K562 (cell line): ENCODE data around the gene LRP10. TPM values are rescaled to one million over a fixed set of nuclear protein-coding genes. Genes with fewer than 3 reads are reported as not detected.
A peak's percentile ranks its signal among the peaks of the same experiment; 100 is the strongest.

ENCODE experiments used
- ATAC-seq: fragments of 200-7000 bp; cut with Tn5 transposase; 3 replicates; pipeline ENCODE4 v1.9.1; 2020; ENCODE audit warnings: moderate library complexity
- BruUV-seq: library from RNA; stranded (reverse); fragments of 400-500 nt; replicated peaks from 2 replicates; lab custom pipeline; 2021; lab: Mats Ljungman, UMichigan
- CTCF ChIA-PET: fragments of 300-600 bp; formaldehyde crosslinking; extraction: SDS; loops from one replicate; lab custom pipeline; 2021; ENCODE audit warnings: low intra/inter-chr PET ratio; lab: Yijun Ruan, JAX
- POLR2A ChIA-PET: fragments of 300-600, 350-650 bp; sonication (Branson Sonifier 250); formaldehyde crosslinking; extraction: SDS; loops from one replicate; lab custom pipeline; 2021; ENCODE audit warnings: antibody characterized with exemption, inconsistent platforms; lab: Yijun Ruan, JAX
- DNase-seq, 4 experiments: peaks; one replicate each; pipeline versions ENCODE4 v3.0.0 to v3.0.0-alpha.2; 2011 to 2018; ENCODE audit warnings: low spot score in 3 of 4, mixed read lengths in 3 of 4; ENCODE audit errors: extremely low read depth in 1 of 4
- FAIRE-seq: peaks from 2 replicates; lab custom pipeline; 2011; peaks lifted over from hg19 to GRCh38; lab: Jason Lieb, UNC
- H2AFZ ChIP-seq: 2 replicates; pipeline ENCODE4 v1.6.0; 2011; ENCODE audit warnings: low read depth, low read length, control low read depth, inconsistent platforms
- H3K27ac ChIP-seq: fragments of 200-600 bp; 3 replicates; pipeline ENCODE4 v1.8.0; 2011; ENCODE audit warnings: low read depth, mild to moderate bottlenecking, control low read depth, inconsistent platforms, low read length, moderate library complexity, mixed read lengths; ENCODE audit errors: extremely low read depth
- H3K27me3 ChIP-seq, 2 experiments: fragments of 300-600 bp in 1 of 2; 2 replicates in 1 of 2; 3 replicates in 1 of 2; pipeline versions ENCODE4 v1.6.0 to v1.8.0; 2011; ENCODE audit warnings: inconsistent platforms in 2 of 2, low read length in 2 of 2, mild to moderate bottlenecking in 1 of 2, mixed read lengths in 1 of 2, moderate library complexity in 1 of 2; ENCODE audit not compliant: control insufficient read depth in 2 of 2, insufficient read depth in 2 of 2
- H3K36me3 ChIP-seq: fragments of 300-600 bp; 3 replicates; pipeline ENCODE4 v1.8.0; 2011; ENCODE audit warnings: mild to moderate bottlenecking, low read length, inconsistent platforms; ENCODE audit not compliant: control insufficient read depth, insufficient read depth
- H3K4me1 ChIP-seq, 2 experiments: fragments of 200-600 bp in 1 of 2; replicated peaks in 1 of 2; 2 replicates in 1 of 2; 3 replicates in 1 of 2; pipeline versions ENCODE4 v1.5.1 to v1.8.0; 2011; ENCODE audit warnings: inconsistent platforms in 2 of 2, low read length in 2 of 2, mild to moderate bottlenecking in 1 of 2, mixed read lengths in 1 of 2, moderate library complexity in 1 of 2; ENCODE audit not compliant: control insufficient read depth in 2 of 2, insufficient read depth in 2 of 2
- H3K4me2 ChIP-seq: 2 replicates; pipeline ENCODE4 v1.6.1; 2011; ENCODE audit warnings: low read length, control low read depth, inconsistent platforms, mixed read lengths; ENCODE audit not compliant: insufficient read depth
- H3K4me3 ChIP-seq: fragments of 200-600 bp; sonication (generic), shearing (Covaris generic); 2 replicates; pipeline ENCODE4 v1.5.1; 2016; ENCODE audit warnings: control low read depth, inconsistent platforms
- H3K79me2 ChIP-seq: fragments of 200-600 bp; 3 replicates; pipeline ENCODE4 v1.8.0; 2011; ENCODE audit warnings: low read length, inconsistent platforms; ENCODE audit not compliant: control insufficient read depth, insufficient read depth
- H3K9ac ChIP-seq, 2 experiments: 2 replicates each; pipeline versions ENCODE4 v1.6.0 to v1.6.1; 2011; ENCODE audit warnings: low read depth in 2 of 2, low read length in 2 of 2, control low read depth in 1 of 2, inconsistent platforms in 1 of 2, mild to moderate bottlenecking in 1 of 2, mixed read lengths in 1 of 2; ENCODE audit not compliant: insufficient read depth in 1 of 2
- H3K9me1 ChIP-seq: one replicate; pipeline ENCODE4 v1.6.0; 2011; ENCODE audit warnings: inconsistent platforms, mild to moderate bottlenecking, low read length, moderate library complexity; ENCODE audit not compliant: control insufficient read depth, insufficient read depth
- H3K9me3 ChIP-seq: replicated peaks from 2 replicates; pipeline ENCODE4 v1.5.1; 2011; ENCODE audit warnings: low read depth, low read length, inconsistent platforms; ENCODE audit not compliant: control insufficient read depth, insufficient read depth
- H4K20me1 ChIP-seq: replicated peaks from 2 replicates; pipeline ENCODE4 v1.6.1; 2011; ENCODE audit warnings: low read length, inconsistent platforms, mixed read lengths; ENCODE audit not compliant: control insufficient read depth, insufficient read depth
- ILK ChIP-seq: fragments of 450-650 bp; IDR thresholded peaks from 2 replicates; pipeline ENCODE4 v1.6.1; 2016; ENCODE audit warnings: missing genetic modification characterization, low read depth, mild to moderate bottlenecking, missing compliant biosample characterization, moderate library complexity, borderline replicate concordance
- JUN ChIP-seq, 2 experiments: sonication (generic) in 1 of 2; formaldehyde crosslinking in 1 of 2; IDR thresholded peaks; 2 replicates each; pipeline versions ENCODE4 v1.6.1 to v1.8.0; 2012 to 2022; ENCODE audit warnings: borderline replicate concordance in 2 of 2, mild to moderate bottlenecking in 2 of 2, improper control_type of control experiment in 1 of 2, low read depth in 1 of 2, low read length in 1 of 2, missing genetic modification reagents in 1 of 2
- MCM7 ChIP-seq, 2 experiments: fragments of 450-650 bp; IDR thresholded peaks; 2 replicates each; pipeline ENCODE4 v1.6.1; 2016 to 2018
- NFRKB ChIP-seq: fragments of 450-650 bp; IDR thresholded peaks from 2 replicates; pipeline ENCODE4 v1.6.1; 2016; ENCODE audit warnings: low read depth
- NR2C1 ChIP-seq, 2 experiments: fragments of 450-650 bp; IDR thresholded peaks; 2 replicates each; pipeline ENCODE4 v1.6.1; 2017; ENCODE audit warnings: mild to moderate bottlenecking in 2 of 2, antibody characterized with exemption in 1 of 2, inconsistent platforms in 1 of 2, missing compliant biosample characterization in 1 of 2, missing genetic modification characterization in 1 of 2
- NR2C2 ChIP-seq, 2 experiments: fragments of 200-800 bp in 1 of 2; sonication (Bioruptor generic) in 1 of 2; sonication (generic) in 1 of 2; formaldehyde crosslinking in 1 of 2; IDR thresholded peaks; 2 replicates each; pipeline versions ENCODE4 v1.6.1 to v1.8.0; 2016 to 2022; ENCODE audit warnings: mild to moderate bottlenecking in 1 of 2, missing compliant biosample characterization in 1 of 2, missing genetic modification characterization in 1 of 2, missing genetic modification reagents in 1 of 2
- PPARD ChIP-seq: fragments of 250-450 bp; sonication (Bioruptor Pico); IDR thresholded peaks from 2 replicates; pipeline ENCODE4 v1.8.0; 2022; ENCODE audit warnings: inconsistent platforms, mild to moderate bottlenecking, moderate library complexity
- RBM14 ChIP-seq: fragments of 200-400 bp; formaldehyde crosslinking; IDR thresholded peaks from 2 replicates; pipeline ENCODE4 v1.6.1; 2018; ENCODE audit warnings: low read depth, mild to moderate bottlenecking, low read length, moderate library complexity, borderline replicate concordance; ENCODE audit not compliant: insufficient read depth
- SMARCB1 ChIP-seq: IDR thresholded peaks from 2 replicates; pipeline ENCODE4 v1.6.1; 2011; ENCODE audit warnings: improper control_type of control experiment, low read depth; ENCODE audit not compliant: insufficient read length
- SNRNP70 ChIP-seq: fragments of 200-400 bp; formaldehyde crosslinking; optimal IDR thresholded peaks from 2 replicates; pipeline ENCODE3; 2017; ENCODE audit warnings: low read depth, low read length
- TEAD4 ChIP-seq, 2 experiments: sonication (generic) in 1 of 2; formaldehyde crosslinking in 1 of 2; IDR thresholded peaks; 2 replicates each; pipeline versions ENCODE4 v1.6.1 to v1.8.0; 2012 to 2022; ENCODE audit warnings: borderline replicate concordance in 1 of 2, inconsistent platforms in 1 of 2, low read length in 1 of 2, mild to moderate bottlenecking in 1 of 2, missing genetic modification reagents in 1 of 2
- ZNF146 ChIP-seq: IDR thresholded peaks from one replicate; pipeline ENCODE4 v1.6.1; 2018; ENCODE audit warnings: missing compliant biosample characterization; ENCODE audit not compliant: unreplicated experiment
- WGBS: fragments of 100-300 bp; shearing (Covaris generic); methylation state at CpG from one replicate; pipeline ENCODE4 v1.1.6; 2016; ENCODE audit warnings: low coverage, mixed read lengths; ENCODE audit not compliant: insufficient coverage; ENCODE audit errors: missing lambda C conversion rate; 5-methylcytosine and 5-hydroxymethylcytosine counted together
- in situ Hi-C: fragments of 300-500 bp; cut with MboI; formaldehyde crosslinking; loops from 4 replicates; pipeline ENCODE4 v1.15.0; 2018; ENCODE audit warnings: inconsistent platforms, mixed read lengths
- intact Hi-C: fragments of 100-400 bp; cut with micrococcal nuclease; formaldehyde crosslinking; loops from 2 replicates; pipeline ENCODE4 v1.14.2; 2022
- polyA plus RNA-seq, 8 experiments: library from polyadenylated mRNA; depleted of rRNA in 4 of 8; stranded (reverse) in 5 of 8; unstranded in 3 of 8; fragments of >200 nt; fragmentation: Nextera tagmentation in 2 of 8; fragmentation: Illumina TruSeq in 1 of 8; extraction: Ambion mirVana in 2 of 8; extraction: Trizol in 1 of 8; gene quantifications; 2 replicates each; pipeline versions ENCODE4 v1.2.1 to v1.2.3, GENCODE V29; 2011 to 2014; ENCODE audit warnings: inconsistent platforms in 1 of 8, missing spikeins in 1 of 8
- total RNA-seq, 7 experiments: library from RNA; depleted of rRNA in 6 of 7; stranded (reverse); fragments of >200 nt in 6 of 7; fragmentation: Illumina TruSeq in 2 of 7; extraction: Trizol in 2 of 7; gene quantifications; 2 replicates each; pipeline versions ENCODE4 v1.2.1 to v1.2.3, GENCODE V29; 2011 to 2021; ENCODE audit warnings: low replicate concordance in 1 of 7
- TF ChIP-seq, protein P1 (sequence below): fragments of 150-350 bp; conservative IDR thresholded peaks from 2 replicates; pipeline ENCODE4 v1.6.1; 2014; ENCODE audit warnings: low read length
- TF ChIP-seq, protein P2 (sequence below): fragments of 450-650 bp; IDR thresholded peaks from 2 replicates; pipeline ENCODE4 v1.6.1; 2016

Gene LRP10
- total and polyA plus RNA-seq, 9 of the 15 experiments (the other 6 are each of a cell fraction or from before 2014, with no cell fraction given): 1.3 to 45.5 (median 10.9) TPM

DNA sequence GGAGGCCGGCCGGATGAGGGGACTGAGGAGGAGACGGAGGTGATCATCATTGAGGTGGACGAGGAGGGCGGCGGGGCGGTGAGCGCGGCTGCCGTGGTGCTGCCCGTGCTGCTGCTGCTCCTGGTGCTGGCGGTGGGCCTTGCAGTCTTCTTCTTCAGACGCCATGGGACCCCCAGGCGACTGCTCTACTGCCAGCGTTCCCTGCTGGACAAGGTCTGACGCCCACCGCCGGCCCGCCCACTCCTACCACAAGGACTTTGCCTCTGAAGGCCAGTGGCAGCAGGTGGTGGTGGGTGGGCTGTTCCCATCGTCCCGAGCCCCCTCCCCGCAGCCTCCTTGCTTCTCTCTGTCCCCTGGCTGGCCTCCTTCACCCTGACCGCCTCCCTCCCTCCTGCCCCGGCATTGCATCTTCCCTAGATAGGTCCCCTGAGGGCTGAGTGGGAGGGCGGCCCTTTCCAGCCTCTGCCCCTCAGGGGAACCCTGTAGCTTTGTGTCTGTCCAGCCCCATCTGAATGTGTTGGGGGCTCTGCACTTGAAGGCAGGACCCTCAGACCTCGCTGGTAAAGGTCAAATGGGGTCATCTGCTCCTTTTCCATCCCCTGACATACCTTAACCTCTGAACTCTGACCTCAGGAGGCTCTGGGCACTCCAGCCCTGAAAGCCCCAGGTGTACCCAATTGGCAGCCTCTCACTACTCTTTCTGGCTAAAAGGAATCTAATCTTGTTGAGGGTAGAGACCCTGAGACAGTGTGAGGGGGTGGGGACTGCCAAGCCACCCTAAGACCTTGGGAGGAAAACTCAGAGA is 25.5 kb upstream of the LRP10 start:
- Histone ChIP-seq H3K9me3 (no peaks in the 10 kb centered on the region), H3K27ac (no peak overlapping the region), H4K20me1 (no peaks in the 10 kb centered on the region), H3K9ac (no peak overlapping the region), H2AFZ (no peak overlapping the region), H3K4me3 (no peak overlapping the region), H3K79me2 (no peaks in the 10 kb centered on the region), H3K36me3 (no peaks in the 10 kb centered on the region), H3K4me2 (no peak overlapping the region), H3K9me1 (no peaks in the 10 kb centered on the region), H3K4me1 (peaks cover 5 to 29% of the 10 kb centered on the region in 2 experiments; a peak in 2 of 5 replicates), H3K27me3 (no peaks in the 10 kb centered on the region)
- 68% methylated on average over 18 of the region's 26 CpGs for WGBS
- DNase-seq (no peak), FAIRE-seq (no peak), ATAC-seq (no peak)
- ChIA-PET CTCF (no interaction called here), POLR2A (no interaction called here)
- TF ChIP-seq RBM14: no peak
- no peak for TF ChIP-seq ZNF146 (CRISPR knock-in tag)
- TF ChIP-seq MCM7 (IDR thresholded peaks at IDR 0.05): no peak
- TF ChIP-seq, protein P1, sequence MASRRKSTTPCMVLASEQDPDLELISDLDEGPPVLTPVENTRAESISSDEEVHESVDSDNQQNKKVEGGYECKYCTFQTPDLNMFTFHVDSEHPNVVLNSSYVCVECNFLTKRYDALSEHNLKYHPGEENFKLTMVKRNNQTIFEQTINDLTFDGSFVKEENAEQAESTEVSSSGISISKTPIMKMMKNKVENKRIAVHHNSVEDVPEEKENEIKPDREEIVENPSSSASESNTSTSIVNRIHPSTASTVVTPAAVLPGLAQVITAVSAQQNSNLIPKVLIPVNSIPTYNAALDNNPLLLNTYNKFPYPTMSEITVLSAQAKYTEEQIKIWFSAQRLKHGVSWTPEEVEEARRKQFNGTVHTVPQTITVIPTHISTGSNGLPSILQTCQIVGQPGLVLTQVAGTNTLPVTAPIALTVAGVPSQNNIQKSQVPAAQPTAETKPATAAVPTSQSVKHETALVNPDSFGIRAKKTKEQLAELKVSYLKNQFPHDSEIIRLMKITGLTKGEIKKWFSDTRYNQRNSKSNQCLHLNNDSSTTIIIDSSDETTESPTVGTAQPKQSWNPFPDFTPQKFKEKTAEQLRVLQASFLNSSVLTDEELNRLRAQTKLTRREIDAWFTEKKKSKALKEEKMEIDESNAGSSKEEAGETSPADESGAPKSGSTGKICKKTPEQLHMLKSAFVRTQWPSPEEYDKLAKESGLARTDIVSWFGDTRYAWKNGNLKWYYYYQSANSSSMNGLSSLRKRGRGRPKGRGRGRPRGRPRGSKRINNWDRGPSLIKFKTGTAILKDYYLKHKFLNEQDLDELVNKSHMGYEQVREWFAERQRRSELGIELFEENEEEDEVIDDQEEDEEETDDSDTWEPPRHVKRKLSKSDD: no peak
- no peak for TF ChIP-seq SNRNP70
- TF ChIP-seq, protein P2, sequence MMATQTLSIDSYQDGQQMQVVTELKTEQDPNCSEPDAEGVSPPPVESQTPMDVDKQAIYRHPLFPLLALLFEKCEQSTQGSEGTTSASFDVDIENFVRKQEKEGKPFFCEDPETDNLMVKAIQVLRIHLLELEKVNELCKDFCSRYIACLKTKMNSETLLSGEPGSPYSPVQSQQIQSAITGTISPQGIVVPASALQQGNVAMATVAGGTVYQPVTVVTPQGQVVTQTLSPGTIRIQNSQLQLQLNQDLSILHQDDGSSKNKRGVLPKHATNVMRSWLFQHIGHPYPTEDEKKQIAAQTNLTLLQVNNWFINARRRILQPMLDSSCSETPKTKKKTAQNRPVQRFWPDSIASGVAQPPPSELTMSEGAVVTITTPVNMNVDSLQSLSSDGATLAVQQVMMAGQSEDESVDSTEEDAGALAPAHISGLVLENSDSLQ: no peak
- no peak for TF ChIP-seq SMARCB1
- TF ChIP-seq JUN (IDR thresholded peaks at IDR 0.05; ENCODE audit: borderline replicate concordance, low read depth, low read length): no peak
- no peak for TF ChIP-seq JUN (CRISPR knock-in tag; IDR thresholded peaks at IDR 0.05; ENCODE audit: borderline replicate concordance)
- no peak for TF ChIP-seq NR2C2 (CRISPR knock-in tag; IDR thresholded peaks at IDR 0.05)
- TF ChIP-seq NR2C2 (tag; IDR thresholded peaks at IDR 0.05): peak; percentile 59; the same call in 1 of the 2 replicates
- no peak for TF ChIP-seq ILK (tag)
- peak; percentile 78 for TF ChIP-seq NR2C1 (IDR thresholded peaks at IDR 0.05)
- peak; percentile 79 for TF ChIP-seq NR2C1 (tag; IDR thresholded peaks at IDR 0.05)
- TF ChIP-seq TEAD4 (IDR thresholded peaks at IDR 0.05; ENCODE audit: low read length): no peak
- no peak for TF ChIP-seq TEAD4 (CRISPR knock-in tag; IDR thresholded peaks at IDR 0.05; ENCODE audit: borderline replicate concordance)
- TF ChIP-seq PPARD: no peak
- TF ChIP-seq NFRKB: no peak
- intact Hi-C loops (no loop called here), in situ Hi-C loops (loop anchor here (10.0 kb wide), 2 partner anchors 191 to 281 kb away; no protein-coding TSS in a partner anchor)
- BruUV-seq: no TSS peak
